Fibroblast of lung (primary cell): ENCODE measurements around the gene GPR173.

Source experiments
- CTCF ChIP-seq, 2 donors: IDR thresholded peaks in 1 of 2; conservative IDR thresholded peaks in 1 of 2; 1 replicate in 1 of 2; 2 replicates in 1 of 2; pipeline ENCODE4 v1.5.1; 2011 to 2012; ENCODE audit warnings: low read length in 2 of 2, control low read depth in 1 of 2, inconsistent platforms in 1 of 2, low read depth in 1 of 2, mild to moderate bottlenecking in 1 of 2
- EZH2 ChIP-seq: IDR thresholded peaks from 2 replicates; pipeline ENCODE4 v1.5.1; 2012; ENCODE audit warnings: low read length, control low read depth, mild to moderate bottlenecking; ENCODE audit errors: missing control alignments

GRCh38 chrX:53013291-53013690 is 35.3 kb upstream of the GPR173 start:
- TF ChIP-seq CTCF (conservative IDR thresholded peaks at IDR 0.05 in 1 of 2, IDR thresholded peaks at IDR 0.05 in 1 of 2; ENCODE audit: low read depth in 1 of 2, low read length in 2 of 2) (no peak), EZH2 (no peak)
